ENCODE measurements around the gene BCAN.
"Not testable (repeated sequence)": the region's sequence is repeated elsewhere in the genome, so short reads cannot be mapped to it uniquely, and the experiment has no call there.

The BCAN gene

DNA sequence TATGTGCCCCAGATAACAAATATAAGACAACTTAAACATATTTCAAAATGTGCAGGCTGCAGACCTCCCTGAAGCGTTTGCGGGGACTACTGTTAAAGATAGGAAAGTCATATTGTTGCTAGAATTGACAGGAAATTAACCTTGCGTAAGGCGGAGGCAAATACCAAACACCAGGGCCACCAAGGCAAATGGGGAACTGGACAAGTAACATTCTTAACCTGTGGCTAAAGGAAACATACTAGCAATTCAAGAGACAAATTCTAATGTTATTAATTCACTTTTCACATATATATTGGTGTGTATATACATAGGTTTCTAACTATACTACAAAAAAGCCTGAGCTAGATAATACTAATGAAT, 15.9 kb upstream of the BCAN start:
- TF ChIP-seq, protein P1, sequence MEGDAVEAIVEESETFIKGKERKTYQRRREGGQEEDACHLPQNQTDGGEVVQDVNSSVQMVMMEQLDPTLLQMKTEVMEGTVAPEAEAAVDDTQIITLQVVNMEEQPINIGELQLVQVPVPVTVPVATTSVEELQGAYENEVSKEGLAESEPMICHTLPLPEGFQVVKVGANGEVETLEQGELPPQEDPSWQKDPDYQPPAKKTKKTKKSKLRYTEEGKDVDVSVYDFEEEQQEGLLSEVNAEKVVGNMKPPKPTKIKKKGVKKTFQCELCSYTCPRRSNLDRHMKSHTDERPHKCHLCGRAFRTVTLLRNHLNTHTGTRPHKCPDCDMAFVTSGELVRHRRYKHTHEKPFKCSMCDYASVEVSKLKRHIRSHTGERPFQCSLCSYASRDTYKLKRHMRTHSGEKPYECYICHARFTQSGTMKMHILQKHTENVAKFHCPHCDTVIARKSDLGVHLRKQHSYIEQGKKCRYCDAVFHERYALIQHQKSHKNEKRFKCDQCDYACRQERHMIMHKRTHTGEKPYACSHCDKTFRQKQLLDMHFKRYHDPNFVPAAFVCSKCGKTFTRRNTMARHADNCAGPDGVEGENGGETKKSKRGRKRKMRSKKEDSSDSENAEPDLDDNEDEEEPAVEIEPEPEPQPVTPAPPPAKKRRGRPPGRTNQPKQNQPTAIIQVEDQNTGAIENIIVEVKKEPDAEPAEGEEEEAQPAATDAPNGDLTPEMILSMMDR (IDR thresholded peaks at IDR 0.05; ENCODE audit: borderline replicate concordance, insufficient read depth, low read depth, low read length): no peak
- no peak overlapping the region for H3K4me3 ChIP-seq (ENCODE audit: low read depth, low read length)

DNA sequence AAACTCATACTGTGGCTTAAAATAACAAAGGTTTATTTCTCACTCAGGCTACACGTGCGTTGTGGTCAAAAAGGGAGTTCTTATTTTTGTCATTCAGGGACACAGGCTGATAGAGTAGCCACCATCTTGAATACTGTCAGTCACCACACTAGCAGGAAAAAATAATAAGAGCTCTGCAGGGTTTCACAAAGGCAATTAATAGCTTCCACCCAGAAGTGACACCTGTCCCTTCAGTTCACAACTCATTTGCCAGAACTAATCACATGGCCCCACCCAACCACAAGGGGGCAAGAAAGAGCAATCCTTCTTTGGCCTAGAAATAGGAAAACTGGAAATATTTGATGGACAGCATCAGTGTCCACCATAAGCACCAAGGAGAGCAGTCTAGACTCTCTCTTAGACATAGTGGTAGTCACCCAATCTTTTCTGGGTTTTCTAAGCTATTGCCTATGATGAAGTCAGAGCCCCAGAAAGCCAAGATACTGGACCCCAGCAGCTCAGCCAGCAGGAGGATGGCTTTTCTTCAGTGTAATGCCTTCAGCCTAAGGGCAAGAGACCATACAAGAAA, 14.5 kb upstream of the BCAN start:
- TF ChIP-seq, protein P1 (IDR thresholded peaks at IDR 0.05; ENCODE audit: borderline replicate concordance, insufficient read depth, low read depth, low read length): peak; percentile 64

DNA sequence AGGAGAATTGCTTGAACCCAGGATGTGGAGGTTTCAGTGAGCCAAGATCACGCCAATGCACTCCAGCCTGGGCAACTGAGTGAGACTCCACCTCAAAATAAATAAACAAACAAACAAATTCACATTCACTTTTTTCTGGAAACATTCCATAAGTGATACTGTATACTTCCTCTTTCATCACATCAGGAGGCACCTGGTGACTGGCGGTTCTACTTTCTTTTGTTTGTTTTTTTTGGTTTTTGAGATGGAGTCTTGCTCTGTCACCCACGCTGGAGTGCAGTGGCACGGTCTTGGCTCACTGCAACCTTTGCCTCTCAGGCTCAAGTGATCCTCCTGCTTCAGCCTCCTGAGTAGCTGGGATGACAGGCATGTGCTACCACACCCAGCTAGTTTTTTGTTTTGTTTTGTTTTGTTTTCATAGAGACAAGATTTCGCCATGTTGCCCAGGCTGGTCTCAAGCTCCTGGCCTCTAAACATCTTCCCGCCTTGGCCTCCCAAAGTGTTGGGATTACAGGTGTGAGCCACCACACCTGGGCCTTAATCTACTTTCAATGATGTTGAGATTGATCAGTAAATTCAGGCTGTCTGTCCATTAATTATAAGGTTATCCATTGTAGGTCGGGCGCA, 12.0 kb upstream of the BCAN start:
- H3K4me3 ChIP-seq (ENCODE audit: low read depth, low read length): no peak overlapping the region
- TF ChIP-seq, protein P1 (IDR thresholded peaks at IDR 0.05; ENCODE audit: borderline replicate concordance, insufficient read depth, low read depth, low read length): no peak

More for the DNA sequence above, 14.5 kb upstream of the BCAN start:
- H3K4me3 ChIP-seq (ENCODE audit: low read depth, low read length): no peak overlapping the region

DNA sequence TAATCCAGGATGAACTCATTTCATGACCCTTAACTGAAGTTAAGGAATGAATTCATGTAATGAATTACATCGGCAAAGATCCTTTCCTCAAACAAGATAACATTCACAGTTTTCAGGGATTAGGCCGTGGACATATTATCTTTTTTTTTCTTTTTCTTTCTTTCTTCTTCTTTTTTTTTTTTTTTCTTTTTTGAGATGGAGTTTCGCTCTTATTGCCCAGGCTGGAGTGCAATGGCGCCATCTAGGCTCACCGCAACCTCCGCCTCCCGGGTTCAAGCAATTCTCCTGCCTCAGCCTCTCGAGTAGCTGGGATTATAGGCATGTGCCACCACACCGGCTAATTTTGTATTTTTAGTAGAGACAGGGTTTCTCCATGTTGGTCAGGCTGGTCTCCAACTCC, 10.8 kb upstream of the BCAN start:
- H3K4me3 ChIP-seq (ENCODE audit: low read depth, low read length): not testable (repeated sequence)

DNA sequence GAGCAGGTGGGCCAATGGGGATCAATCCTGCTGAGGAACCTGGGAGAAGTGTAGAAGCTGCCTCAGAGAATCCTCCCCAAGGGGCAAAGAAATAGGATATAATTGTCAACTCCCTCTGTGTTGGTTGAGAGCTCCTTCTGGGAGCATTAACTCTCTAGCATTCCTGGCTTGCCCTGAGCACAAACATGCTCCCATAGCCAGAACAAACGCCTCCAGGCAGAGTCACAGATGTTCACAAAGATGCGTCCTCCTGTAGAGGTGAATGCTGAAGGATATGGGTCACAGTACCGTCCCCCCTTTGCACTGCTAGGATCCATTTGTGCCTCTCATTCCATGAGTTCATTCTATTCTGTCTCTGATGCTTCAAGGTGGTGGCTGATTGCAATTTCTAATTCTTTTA, 9.6 kb upstream of the BCAN start:
- no peak overlapping the region for H3K4me3 ChIP-seq (ENCODE audit: low read depth, low read length)
- TF ChIP-seq, protein P1 (IDR thresholded peaks at IDR 0.05; ENCODE audit: borderline replicate concordance, insufficient read depth, low read depth, low read length): no peak

DNA sequence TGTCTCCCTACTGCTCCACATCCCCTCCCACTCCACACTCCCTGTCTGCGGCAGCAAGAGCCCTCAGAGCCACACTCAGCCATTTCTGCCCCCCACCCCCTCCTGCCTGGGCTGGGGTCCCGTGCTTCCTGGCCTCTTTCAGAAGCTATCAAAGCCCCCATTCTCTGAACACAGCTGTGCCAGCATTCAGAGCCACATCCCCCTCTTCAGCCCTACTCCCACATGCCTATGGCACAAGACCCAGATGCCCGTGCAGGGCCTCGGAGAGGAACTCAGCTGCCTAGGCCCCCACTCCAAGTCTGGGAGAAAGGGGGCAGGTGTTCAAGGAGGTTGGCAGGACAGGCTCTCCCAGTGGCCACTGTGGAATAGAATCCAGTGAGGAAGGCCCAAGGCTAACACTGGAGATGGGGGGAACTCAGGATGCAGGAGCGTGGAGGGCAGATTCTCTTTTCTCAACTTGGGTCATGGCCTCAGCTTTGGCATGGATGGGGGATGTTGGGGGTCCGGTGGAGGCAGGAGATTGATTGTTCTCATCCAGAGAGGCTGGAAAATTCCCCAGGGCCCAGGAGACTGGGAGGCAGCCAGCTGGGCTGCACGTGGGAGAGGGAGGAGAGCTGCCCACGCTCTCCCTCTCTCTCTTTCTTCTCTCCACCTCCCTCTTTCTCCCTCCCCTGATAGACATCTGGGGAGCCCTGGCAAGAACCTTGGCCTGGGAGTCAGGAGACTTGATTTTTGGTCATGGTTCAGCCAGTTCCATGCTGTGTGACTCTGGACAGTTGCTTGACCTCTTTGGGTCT, 3.5 kb upstream of the BCAN start:
- H3K4me3 ChIP-seq (ENCODE audit: low read depth, low read length): no peak overlapping the region
- TF ChIP-seq, protein P1 (IDR thresholded peaks at IDR 0.05; ENCODE audit: borderline replicate concordance, insufficient read depth, low read depth, low read length): no peak

DNA sequence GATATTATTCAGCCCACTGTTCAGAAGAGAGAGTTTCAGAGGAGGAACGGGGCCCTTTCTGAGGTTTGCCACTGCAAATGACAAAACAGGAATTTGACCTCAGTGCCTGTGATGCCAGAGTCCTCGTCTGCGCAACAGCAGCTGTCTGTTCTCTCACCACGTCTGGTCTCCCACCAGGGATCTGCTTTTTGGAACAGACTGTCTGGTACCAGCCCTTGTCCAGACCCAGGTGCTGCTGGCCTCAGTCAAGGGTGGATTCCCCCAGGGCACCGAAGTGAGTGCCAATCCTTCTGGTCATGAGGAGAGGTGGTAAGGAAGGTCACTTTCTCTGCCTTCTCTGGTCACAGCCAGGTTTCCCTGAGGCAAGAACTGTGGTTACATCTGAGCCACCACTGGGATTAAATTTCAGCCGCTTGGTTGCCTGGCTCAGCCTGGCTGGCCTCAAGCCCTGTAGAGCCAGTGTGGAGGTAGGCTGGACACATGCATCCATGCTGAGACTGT, 2.3 kb upstream of the BCAN start:
- TF ChIP-seq, protein P1 (IDR thresholded peaks at IDR 0.05; ENCODE audit: borderline replicate concordance, insufficient read depth, low read depth, low read length): no peak

More for the DNA sequence above, 2.3 kb upstream of the BCAN start:
- H3K4me3 ChIP-seq (ENCODE audit: low read depth, low read length): no peak overlapping the region

Data from GM12875 (cell line).